ACC112 (cell line): Measurements from ENCODE around the gene RAP1GAP.
"Not testable (repeated sequence)": the region's sequence is repeated elsewhere in the genome, so short reads cannot be mapped to it uniquely, and the experiment has no call there.

ENCODE experiments used
- H2AFZ ChIP-seq: fragments of 200-600 bp; sonication (generic); one replicate; pipeline ENCODE4 v1.6.0; 2017; ENCODE audit warnings: antibody characterized with exemption, low read length; ENCODE audit not compliant: unreplicated experiment
- H3K27ac ChIP-seq: fragments of 200-600 bp; sonication (generic); 2 replicates; pipeline ENCODE4 v1.5.1; 2014; ENCODE audit warnings: low read depth, mild to moderate bottlenecking, antibody characterized with exemption, low read length, moderate library complexity
- H3K27me3 ChIP-seq: fragments of 200-600 bp; sonication (generic); 2 replicates; pipeline ENCODE4 v1.6.1; 2014; ENCODE audit warnings: mild to moderate bottlenecking, antibody characterized with exemption, low read length, moderate library complexity, mixed read lengths; ENCODE audit not compliant: insufficient read depth
- H3K36me3 ChIP-seq: fragments of 200-600 bp; sonication (generic); 2 replicates; pipeline ENCODE4 v1.6.1; 2016; ENCODE audit warnings: mild to moderate bottlenecking, antibody characterized with exemption, low read length, moderate library complexity, mixed read lengths; ENCODE audit not compliant: insufficient read depth
- H3K4me1 ChIP-seq: fragments of 200-600 bp; sonication (generic); one replicate; pipeline ENCODE4 v1.6.1; 2016; ENCODE audit warnings: low read length, mixed read lengths; ENCODE audit not compliant: insufficient read depth, unreplicated experiment, control insufficient read depth
- H3K4me3 ChIP-seq: fragments of 200-600 bp; sonication (generic); 2 replicates; pipeline ENCODE4 v1.5.1; 2014; ENCODE audit warnings: mild to moderate bottlenecking, low read depth, low read length
- H3K79me2 ChIP-seq: fragments of 200-600 bp; sonication (generic); one replicate; pipeline ENCODE4 v1.6.0; 2016; ENCODE audit warnings: low read length; ENCODE audit not compliant: control insufficient read depth, unreplicated experiment, insufficient read depth

RAP1GAP gene

DNA sequence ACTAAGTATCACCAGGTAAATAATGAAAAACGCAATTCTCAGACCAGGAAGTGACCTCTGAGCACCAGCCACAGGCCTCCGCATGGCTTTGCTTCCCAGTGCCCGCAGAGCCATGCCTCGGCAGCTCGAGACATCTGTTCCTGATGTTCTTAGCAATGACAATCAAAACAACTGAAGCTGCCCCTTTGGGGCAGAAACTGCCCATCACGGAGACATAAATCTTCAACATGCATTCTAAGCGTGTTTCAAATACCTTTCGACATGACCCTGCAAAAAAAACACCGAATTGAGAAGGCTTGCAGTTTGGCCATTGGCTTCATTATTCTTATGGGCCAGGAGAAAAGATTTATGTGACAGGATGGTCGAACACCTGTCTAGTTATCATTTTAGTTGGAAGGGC, 5.8 kb upstream of the RAP1GAP start:
- no peaks in the 10 kb centered on the region for H3K36me3 ChIP-seq
- H3K27ac ChIP-seq, result no peak overlapping the region
- H2AFZ ChIP-seq, result no peak overlapping the region
- no peaks in the 10 kb centered on the region for H3K79me2 ChIP-seq
- H3K4me1 ChIP-seq, result peaks cover 19% of the 10 kb centered on the region
- no peak overlapping the region for H3K4me3 ChIP-seq
- peaks cover 7% of the 10 kb centered on the region for H3K27me3 ChIP-seq

DNA sequence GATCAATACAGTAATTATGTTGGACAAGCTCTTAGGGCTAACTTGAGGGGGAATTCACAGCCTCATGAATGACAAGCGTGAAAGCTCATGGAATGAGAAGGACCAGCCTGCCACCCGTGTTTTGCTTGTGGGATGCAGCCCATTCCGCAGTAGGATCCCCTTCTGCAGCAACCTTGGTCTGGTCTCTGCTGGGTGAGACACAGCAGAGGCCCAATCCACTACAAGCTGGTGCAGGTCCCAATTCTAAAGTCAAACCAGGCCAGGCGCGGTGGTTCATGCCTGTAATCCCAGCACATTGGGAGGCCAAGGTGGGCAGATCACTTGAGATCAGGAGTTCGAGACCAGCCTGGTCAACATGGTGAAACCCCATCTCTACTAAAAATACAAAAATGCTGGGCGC, 4.7 kb upstream of the RAP1GAP start:
- peak overlapping the region; percentile 45; the same call in 1 of the 2 replicates for H3K27ac ChIP-seq
- H3K4me1 ChIP-seq, result peaks cover 19% of the 10 kb centered on the region

DNA sequence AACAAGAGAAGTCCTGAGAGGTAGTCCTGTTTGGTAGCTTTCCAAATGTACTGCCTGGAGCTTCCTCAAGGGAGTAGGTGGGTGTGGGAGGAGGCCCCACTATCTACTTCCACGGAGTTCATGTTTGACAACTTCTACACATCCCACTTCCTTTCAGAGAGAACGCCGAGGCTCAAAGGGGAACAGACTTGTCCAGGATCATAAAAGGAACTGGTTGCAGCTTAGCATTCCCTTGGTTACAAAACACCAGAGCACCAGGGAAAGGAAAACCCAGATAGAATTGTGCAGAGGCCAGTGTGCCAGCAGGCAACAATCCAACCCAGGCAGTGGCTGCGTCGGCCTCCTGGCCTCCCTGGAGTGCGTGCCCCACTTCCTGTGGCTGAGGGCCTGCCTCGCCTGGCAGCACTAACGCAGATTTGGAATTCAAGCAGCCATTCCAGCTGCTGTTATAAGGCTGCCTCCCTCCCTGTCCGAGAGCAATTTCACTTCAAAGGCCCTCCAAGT, 4.2 kb upstream of the RAP1GAP start:
- Histone ChIP-seq H3K4me3 (no peak overlapping the region), H3K27me3 (peaks cover 23% of the 10 kb centered on the region), H3K36me3 (no peaks in the 10 kb centered on the region), H3K79me2 (no peaks in the 10 kb centered on the region), H2AFZ (no peak overlapping the region), H3K4me1 (peaks cover 19% of the 10 kb centered on the region), H3K27ac (peak overlapping the region; percentile 45)

More for the DNA sequence above, 4.7 kb upstream of the RAP1GAP start:
- H3K79me2 ChIP-seq, H3K4me3 ChIP-seq, H2AFZ ChIP-seq, H3K36me3 ChIP-seq: not testable (repeated sequence)
- H3K27me3 ChIP-seq, result peaks cover 18% of the 10 kb centered on the region

DNA sequence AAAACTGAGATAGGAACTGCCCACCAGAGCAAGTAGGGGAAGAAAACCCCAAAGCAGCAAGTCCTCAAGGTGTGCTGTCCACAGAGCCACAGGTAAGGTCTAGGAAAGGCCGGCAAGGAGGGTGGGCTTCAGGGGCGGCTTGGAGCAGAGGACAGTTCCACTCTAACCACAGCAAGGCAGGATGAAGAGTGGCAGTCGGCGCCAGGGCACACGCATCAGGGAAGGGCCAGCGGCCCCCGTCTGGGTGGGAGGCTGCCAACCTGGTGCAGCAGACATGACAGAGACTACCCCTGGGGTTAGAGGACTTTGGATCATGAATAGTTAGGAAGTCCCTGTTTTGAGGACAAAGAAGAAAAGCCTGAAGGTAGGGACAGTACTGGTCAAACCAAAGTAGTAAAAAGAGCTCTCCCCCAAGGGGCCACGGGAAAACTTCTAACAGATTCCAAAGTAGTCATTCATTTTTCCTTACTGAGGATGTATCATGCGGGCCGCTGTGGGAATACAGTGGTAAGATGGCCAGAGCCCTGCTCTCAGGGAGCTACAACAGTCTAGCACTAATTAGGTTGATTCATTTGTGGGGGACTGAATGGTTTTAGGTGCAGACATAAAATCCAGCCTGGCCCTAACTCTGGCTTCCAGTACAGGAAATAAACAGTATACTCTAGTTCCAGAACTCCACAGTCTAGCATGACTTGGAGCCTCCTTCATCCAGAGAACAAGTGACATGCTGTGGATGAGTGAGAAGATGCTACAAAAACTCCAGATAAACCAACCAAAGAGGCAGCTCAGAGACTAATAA, 3.5 kb upstream of the RAP1GAP start:
- H2AFZ ChIP-seq, result no peak overlapping the region
- H3K4me3 ChIP-seq, result no peak overlapping the region
- H3K4me1 ChIP-seq, result peaks cover 19% of the 10 kb centered on the region
- peaks cover 29% of the 10 kb centered on the region for H3K27me3 ChIP-seq
- peak overlapping the region; percentile 45 for H3K27ac ChIP-seq
- H3K36me3 ChIP-seq, result no peaks in the 10 kb centered on the region
- H3K79me2 ChIP-seq, result no peaks in the 10 kb centered on the region

DNA sequence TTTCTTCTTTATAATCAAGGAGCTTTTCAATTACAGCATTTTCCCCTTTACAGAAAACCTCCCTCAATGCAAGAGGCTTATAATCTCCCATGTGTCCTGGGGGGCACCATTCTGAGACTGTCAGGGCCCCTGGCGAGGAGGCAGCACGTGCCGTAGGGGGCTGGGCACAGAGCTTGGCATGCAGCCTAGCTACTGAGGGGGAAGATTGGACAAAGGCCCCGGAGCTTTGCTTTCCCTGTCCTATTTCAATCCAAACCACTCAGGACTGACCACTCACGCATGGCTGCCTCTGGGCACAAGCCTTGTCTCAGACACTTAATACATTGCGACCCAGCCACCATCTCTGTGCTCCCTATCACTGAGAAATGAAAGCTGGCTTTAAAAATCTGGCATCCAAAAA, 2.8 kb upstream of the RAP1GAP start:
- Histone ChIP-seq H3K27me3 (peaks cover 35% of the 10 kb centered on the region), H3K79me2 (no peaks in the 10 kb centered on the region), H3K4me1 (peaks cover 19% of the 10 kb centered on the region), H3K4me3 (no peak overlapping the region), H3K36me3 (no peaks in the 10 kb centered on the region), H3K27ac (no peak overlapping the region), H2AFZ (no peak overlapping the region)

DNA sequence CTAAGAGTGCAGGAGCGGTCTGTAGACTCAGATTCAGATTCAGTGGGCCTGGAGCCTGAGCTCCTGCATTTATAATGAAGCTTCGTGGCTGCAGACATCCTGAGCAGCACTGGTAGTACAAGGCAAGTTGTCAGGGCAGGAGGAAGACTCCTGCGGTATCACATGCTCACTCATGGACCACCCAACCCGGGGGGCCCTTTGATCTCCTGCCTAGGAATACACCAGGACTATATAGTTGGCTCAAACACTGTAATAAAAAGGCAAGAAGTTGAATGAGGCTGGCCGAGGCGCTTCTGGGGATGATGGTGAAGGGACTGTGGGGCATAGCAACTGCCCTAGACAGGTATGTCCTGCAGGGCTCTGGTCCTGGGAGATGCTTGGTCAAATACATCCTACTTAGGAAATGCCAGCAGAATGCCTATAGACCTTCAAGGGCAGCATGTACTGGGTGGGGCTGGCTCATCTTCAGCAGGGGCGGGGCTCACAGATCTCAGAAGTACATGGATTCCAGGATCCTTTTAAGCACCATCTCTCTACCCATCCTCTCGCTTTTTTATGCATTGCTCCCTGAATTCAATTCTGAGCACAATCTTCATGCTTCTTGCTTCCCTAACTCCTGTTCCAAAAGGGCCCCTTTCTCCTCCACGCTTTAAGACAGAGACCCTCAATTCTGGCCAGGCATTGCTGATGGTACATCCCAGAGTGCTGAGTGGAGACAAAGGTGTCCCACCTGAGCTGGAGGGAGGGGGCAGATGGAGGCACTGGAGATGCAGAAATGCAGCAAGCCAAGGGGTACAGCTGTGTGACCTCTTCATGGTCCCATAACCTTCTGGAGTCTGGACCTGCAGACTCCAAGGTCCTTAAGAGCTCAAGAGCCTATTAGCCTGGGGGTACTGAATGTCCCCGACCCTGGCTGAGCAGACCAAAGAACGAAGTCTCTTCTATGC, 2.1 kb upstream of the RAP1GAP start:
- Histone ChIP-seq H3K27me3 (peaks cover 35% of the 10 kb centered on the region), H3K27ac (no peak overlapping the region), H2AFZ (no peak overlapping the region), H3K36me3 (no peaks in the 10 kb centered on the region), H3K79me2 (no peaks in the 10 kb centered on the region), H3K4me1 (peaks cover 20% of the 10 kb centered on the region), H3K4me3 (no peak overlapping the region)

DNA sequence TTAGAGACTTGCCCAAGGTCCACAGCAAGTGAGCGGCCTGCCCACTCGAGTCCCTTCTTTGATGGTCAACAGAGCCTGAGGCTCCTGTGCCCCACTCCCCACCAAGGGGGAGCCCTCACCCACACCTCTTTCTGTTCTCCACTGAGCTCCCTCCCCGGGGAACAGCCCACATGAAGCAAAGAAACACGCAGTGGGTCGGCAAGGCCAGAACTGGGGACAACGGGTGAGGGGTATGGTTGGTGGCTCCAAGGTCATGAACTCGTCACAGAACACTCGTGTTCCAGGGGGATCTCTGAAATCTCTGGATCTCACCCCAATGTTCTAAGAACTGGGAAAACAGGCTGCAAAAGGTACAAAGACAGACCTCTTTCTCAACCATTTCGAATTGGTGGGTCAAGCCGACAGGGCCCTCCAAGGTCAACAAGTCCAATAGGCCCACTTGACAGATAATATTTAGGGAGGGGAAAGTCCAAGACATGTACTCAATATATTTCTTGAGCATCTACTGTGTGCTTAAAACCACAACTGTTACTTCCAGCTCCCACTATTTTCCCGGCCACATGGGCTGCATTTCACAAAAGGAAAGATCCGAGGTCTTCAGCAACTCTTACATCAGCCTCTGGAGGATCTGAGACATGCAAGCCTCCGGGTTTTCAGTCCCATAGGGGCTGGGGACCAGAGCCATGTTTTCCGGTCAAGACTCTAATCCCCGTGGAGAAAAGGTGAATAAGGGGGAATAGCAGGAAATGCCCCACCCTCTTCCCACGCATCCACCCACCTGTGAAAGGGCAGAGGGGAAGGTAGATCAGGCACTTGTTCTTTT, 1.1 kb upstream of the RAP1GAP start:
- no peak overlapping the region for H2AFZ ChIP-seq
- H3K27me3 ChIP-seq, result peaks cover 35% of the 10 kb centered on the region
- H3K79me2 ChIP-seq, result no peaks in the 10 kb centered on the region
- peaks cover 29% of the 10 kb centered on the region for H3K4me1 ChIP-seq
- no peak overlapping the region for H3K27ac ChIP-seq
- H3K36me3 ChIP-seq, result no peaks in the 10 kb centered on the region
- H3K4me3 ChIP-seq, result no peak overlapping the region

DNA sequence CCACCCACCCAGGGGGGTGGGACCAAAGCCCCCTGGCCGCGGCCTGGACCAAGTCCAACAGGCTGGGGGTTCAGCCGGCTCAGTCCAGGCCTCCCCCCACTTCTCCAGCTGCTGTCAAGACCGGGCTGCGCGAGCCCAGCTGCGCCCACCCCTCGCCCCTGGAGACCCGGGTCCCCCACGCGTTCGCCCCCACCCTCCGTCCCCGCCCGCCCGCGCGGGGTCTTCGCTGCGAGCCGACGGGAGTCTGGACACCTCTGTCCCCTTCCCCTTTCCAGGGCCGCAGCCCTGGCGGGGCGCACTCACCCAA, 253 bp downstream of the RAP1GAP start:
- Histone ChIP-seq H3K79me2 (no peaks in the 10 kb centered on the region), H3K4me1 (peaks cover 29% of the 10 kb centered on the region), H3K27ac (no peak overlapping the region), H3K4me3 (peak overlapping the region; percentile 32; the same call in 1 of the 2 replicates), H3K27me3 (peaks cover 35% of the 10 kb centered on the region), H2AFZ (no peak overlapping the region), H3K36me3 (no peaks in the 10 kb centered on the region)

DNA sequence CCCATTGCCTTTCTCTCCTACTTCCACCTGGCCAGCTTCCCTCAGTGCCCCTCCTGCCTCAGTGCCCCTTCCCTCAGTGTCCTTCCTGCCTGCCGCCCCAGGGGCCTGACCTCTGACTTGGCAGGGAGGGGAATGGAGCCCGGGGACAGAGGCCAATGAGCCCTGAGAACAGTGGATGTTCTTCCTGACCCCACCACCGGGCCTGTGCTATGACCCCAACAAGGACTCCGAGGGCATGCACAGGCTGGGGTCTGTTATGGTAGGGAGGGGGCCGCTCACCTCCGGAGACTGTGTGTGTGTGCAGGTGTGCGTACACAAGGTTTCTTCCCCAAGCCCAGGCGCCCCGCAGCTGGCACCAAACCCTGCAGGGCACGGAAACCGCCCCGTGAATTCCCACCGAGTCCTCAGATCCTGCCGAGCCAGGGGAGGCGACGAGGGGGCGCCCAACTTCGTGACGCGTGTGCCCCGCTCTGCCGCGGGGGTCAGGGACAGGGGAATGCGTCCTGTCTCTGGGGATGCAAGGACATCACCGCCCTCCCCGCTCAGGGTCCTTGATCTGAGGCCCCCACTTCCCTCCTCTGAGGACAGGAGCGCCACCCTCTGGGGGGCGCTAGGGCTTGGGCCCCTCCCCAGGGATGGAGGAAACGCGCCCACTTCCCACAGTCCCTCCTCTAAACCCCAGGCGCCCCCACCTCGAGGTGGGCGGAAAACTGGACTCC, 766 bp downstream of the RAP1GAP start:
- H2AFZ ChIP-seq, result no peak overlapping the region
- H3K27ac ChIP-seq, result no peak overlapping the region
- H3K4me1 ChIP-seq, result peaks cover 24% of the 10 kb centered on the region
- H3K36me3 ChIP-seq, result no peaks in the 10 kb centered on the region
- 0 out of 2 replicates have a peak overlapping the region, but pooled peaks have one; percentile 32 for H3K4me3 ChIP-seq
- H3K27me3 ChIP-seq, result peaks cover 35% of the 10 kb centered on the region
- H3K79me2 ChIP-seq, result no peaks in the 10 kb centered on the region
